Central memory CD4-positive, alpha-beta T cell (primary cell): ENCODE results near the gene RERE.

Experiments used
- DNase-seq: peaks from one replicate; pipeline ENCODE4 v3.0.0; 2022

RERE gene

DNA sequence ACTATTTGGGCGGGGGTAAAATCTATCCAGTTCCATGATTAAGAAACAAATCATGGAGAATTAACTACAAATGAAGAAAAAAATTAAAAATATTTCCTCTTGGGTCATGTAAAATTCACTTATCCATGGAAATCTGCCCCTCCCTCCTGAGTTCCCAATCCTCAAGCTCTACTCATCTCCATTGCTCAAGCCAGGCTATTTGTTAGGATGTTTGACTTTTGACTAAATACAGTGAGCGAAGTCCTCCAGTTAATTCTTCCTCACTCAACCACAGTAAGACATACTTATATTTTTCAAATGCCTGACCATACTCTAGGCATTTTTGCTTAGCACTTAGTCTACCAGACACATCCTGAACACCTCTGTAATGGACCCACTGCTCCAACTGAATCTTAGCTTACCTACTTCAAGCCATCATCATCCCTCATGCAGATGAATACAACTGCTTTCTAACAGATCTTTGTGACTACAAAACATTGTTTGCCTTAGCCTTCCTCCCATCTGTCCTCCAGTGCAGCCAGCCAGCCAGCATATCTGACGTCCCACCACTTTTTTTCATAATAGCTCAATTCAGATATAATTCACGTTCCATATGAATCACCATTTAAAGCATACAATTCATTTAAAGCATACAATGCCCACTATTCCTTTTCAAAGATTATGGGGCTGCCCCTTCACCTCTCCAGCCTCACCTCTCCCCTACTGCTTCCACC is 154.2 kb downstream of the RERE start:
- no peak for DNase-seq

DNA sequence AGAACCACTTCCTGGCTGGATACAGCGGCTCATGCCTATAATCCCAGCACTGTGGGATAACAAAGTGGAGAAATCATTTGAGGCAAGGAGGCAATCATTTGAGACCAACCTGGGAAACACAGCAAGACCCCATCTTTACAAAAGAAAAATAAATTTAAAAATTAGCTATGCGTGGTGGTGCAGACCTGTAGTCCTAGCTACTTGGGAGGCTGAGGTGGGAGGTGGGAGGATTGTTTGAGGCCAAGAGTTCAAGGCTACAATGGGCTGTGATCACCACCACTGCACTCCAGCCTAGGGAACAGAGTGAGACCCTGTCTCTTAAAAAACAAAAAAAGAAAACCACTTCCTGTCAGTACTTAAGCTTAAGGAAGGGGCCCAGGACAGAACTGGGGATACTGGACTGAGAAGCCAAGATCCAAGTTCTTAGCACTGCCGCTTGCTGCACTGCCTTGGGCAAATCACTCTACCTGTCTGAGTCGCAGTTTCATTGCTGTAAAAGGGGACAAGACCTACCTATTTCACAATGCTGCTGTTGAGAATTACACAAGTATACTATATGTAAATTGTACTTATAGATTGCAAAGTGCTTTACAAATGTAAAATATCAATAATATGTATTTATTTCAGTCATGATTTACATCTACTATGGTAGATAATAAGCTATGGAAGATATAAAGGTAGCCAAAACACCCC is 154.9 kb downstream of the RERE start:
- no peak for DNase-seq

DNA sequence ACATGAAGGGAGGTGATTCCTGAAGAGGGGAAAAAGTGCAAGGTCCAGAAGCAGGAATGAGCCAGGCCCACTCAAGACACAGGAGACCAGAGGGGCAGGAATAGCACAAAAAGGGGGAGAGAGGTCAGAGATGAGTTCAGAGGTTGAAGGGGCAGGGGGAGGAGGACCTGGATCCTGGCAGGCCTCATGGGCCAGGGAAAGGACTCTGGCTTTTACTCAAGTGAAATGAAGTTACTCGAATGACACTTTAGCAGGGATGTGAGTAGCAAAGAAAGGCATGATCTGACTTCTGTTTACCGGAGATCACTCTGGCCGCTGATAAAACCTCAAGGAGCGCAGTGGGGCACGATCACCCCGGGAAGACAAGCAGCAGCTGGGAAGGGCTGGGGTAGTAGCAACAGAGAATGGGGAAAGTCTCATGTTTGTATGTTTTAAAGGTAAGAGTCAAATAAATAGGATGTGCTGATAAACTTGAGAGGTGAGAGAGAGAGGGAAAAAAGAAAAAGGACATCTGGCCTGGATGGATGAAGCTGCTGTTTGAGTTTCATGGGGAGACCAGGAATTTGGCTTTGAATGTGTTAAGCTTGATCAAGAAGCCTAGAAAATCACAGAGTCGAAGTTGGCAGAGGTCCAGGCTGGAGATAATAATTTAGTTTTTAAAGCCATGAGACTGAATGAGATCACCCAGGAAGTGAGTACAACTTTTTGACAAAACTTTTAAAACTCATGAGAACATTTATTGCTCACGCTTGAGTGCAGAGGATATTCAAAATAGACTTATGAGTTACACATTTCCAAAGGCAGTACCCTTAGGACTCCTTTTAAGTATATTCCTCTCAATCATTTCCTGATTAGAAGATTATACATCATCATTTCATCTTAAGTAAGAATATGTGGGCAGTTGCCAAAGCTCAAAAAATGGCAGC is 156.0 kb downstream of the RERE start:
- DNase-seq, result no peak

DNA sequence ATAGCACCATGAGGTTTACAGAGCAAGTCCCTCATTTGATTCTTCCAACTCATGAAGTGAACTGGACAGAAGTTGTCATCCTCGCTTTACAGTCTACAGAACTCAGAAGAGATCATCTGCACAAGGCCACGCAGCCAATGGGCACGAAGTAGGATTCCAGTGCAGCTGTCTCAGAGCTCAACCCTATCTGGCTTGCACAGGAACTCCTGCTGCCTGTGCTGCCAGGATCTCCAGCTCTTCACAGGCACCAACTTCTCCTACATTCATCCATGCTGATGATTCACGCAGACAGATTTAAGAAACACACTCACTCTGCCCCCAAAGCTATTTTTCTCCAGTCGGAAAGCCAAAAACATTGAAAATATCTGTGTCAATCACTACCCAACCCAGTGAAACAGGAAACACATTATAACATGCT is 157.0 kb downstream of the RERE start:
- no peak for DNase-seq

DNA sequence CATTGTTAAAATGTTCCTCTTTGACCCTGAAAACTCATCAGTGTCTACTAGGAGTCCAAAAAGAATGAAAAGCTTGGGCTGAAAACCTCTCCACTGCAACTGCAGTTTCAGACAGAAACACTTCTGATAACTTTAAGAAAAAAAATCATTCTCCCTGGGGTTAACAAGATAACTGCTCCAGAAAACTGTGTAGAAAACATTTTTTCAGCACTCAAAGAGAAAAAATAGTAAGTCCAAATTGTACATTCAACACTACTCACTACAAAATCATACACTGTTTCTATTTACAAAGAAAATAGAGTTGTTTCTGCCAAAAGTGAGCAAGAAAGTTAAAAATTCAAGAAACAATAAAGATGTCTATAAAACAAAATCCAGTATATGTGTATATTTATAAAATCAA is 157.8 kb downstream of the RERE start:
- no peak for DNase-seq

DNA sequence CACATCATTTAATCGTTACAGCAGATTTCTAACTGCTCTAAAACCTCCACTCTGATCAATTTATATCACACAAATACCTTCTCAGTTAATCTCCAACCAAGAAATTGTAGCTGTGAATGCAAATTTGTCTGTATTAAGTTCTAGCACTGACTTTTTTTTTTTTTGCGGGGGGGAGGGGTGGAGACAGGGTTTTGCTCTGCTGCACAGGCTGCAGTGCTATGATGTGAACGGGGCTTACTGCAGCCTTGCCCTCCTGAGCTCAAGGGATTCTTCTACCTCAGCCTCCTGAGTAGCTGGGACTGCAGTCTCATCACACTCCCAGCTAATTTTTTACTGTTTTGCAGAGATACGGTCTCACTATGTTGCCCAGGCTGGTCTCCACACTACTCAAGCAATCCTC is 163.6 kb downstream of the RERE start:
- DNase-seq, result no peak

DNA sequence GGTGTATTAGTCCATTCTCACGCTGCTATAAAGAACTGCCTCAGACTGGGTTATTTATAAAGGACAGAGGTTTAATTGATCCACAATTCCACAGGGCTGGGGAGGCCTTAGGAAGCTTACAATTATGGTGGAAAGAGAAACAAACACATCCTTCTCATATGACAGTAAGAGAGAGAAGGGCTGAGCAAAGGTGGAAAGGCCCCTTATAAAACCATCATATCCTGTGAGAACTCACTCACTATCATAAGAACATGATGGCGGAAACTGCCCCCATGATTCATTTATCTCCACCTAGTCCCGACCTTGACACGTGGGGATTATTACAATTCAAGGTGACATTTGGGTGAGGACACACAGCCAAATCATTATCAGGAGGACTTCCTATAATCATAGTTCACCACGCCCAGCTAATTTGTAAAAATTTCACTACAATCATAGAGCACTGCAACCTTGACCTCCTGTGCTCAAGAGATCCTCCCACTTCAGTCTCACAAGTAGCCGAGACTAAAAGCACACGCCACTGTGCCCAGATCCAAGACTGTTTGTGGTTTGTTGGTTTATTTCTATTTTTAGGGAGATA is 164.9 kb downstream of the RERE start:
- DNase-seq, result no peak

DNA sequence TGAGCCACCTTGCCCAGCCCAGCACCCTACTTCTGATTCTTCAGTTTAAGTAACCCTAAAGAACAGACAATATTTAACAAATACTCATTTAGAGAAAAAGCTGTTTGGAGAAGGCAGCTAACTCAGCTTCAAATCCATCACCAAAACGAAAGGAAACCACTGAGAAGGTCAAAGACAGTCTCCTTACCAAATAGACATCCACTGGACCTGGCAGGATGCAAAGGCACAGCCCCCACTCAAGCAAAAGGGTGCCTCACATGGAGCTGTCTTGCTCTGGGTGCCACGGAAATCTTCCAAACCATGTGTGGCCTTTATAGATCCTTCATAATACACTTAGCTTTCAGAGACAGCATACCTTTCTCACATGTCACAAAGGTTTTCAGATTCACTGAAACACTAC is 165.5 kb downstream of the RERE start:
- no peak for DNase-seq

DNA sequence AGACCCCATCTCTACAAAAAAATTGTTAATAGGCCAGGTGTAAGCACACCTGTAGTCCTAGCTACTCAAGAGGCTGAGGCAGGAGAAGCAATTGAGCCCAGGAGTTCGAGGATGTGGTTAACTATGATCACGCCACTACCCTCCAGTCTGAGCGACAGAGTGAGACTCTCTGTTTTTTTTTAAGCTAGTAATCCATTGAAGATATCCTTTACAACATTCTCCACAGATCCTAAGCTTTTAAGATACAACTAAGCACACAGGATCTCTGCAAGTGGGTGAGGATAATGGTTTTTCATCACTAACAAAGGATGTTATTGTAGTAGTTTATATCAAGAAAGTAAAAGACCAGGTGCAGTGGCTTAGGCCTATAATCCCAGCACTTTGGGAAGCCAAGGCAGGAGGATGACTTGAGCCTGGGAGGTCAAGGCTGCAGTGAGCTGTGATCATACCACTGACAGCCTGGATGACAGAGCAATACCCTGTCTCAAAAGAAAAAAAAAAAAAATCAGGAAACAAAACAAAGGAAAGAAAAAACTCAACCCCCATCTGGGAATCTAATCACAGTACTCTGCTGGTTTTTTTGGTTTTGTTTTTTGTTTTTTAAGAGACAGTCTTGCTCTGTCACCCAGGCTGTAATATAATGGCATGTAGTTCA is 166.1 kb downstream of the RERE start:
- DNase-seq, result no peak

DNA sequence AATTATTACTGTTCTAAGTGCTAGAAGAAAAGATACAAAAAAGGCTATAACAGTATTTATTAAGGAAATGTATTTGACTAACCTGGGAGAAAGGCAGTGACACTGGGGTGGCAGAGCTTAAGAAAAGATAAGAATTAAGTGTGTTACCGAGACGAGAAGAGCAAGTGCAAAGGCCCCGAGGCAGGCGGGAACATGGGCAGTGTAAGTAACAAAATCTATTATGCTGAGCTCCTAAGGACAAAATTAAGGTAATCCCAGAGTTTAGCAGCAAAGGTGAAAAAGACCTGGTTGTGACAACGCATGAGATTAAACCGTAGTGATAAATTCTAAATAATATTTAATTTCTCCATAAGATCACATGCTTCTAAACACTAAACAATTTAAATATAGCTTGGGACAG is 167.6 kb downstream of the RERE start:
- no peak for DNase-seq

DNA sequence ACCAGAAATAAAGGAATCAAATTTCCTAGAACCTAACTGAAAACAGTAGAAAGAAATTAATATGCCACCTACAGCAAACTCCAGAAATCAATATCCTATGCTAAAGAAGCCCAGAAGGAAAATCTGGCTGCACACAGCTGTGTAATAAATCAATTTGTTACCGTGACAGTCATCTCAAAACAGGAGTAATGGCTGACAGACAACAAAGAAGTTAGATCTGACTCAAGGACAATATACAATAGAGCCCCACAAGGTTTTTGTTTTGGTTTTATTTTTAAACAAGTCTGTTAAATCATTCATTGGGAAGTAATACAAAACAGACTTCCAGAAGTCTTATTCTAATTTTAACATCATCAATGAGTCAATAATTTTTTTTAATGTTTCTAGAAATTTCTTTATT is 168.4 kb downstream of the RERE start:
- no peak for DNase-seq

DNA sequence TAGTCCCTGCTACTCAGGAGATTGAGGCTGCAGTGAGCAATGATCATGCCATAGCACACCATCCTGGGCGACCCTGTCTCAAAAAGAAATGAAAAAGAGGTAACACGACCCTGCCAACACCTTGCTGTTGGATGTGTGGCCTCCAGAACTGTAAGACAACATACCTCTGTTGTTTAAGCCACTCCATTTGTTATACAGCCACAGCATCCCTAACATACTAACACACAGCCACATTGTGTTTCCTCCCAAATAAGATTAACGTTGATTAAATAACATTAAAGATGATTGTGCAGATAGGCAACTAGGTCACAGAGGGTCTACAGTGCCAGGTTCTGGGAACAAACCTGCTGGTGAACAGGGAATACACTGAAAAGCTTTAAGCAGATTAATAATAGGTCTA is 170.4 kb downstream of the RERE start:
- no peak for DNase-seq

DNA sequence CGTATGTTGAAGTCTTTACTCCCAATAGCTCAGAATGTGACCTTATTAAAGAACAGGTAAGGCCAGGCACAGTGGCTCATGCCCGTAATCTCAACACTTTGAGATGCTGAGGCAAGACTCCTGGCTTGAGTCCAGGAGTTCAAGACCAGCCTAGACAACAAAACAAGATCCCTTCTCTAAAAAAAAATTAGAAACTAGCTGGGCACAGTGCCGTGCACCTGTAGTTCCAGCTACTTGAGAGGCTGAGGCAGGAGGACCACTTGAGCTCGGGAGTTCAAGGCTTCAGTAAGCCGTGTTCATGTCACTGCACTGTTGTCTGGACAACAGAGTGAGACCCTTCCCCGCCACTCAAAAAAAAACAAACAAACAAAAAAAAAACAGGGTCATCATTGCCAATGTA is 171.3 kb downstream of the RERE start:
- no peak for DNase-seq

DNA sequence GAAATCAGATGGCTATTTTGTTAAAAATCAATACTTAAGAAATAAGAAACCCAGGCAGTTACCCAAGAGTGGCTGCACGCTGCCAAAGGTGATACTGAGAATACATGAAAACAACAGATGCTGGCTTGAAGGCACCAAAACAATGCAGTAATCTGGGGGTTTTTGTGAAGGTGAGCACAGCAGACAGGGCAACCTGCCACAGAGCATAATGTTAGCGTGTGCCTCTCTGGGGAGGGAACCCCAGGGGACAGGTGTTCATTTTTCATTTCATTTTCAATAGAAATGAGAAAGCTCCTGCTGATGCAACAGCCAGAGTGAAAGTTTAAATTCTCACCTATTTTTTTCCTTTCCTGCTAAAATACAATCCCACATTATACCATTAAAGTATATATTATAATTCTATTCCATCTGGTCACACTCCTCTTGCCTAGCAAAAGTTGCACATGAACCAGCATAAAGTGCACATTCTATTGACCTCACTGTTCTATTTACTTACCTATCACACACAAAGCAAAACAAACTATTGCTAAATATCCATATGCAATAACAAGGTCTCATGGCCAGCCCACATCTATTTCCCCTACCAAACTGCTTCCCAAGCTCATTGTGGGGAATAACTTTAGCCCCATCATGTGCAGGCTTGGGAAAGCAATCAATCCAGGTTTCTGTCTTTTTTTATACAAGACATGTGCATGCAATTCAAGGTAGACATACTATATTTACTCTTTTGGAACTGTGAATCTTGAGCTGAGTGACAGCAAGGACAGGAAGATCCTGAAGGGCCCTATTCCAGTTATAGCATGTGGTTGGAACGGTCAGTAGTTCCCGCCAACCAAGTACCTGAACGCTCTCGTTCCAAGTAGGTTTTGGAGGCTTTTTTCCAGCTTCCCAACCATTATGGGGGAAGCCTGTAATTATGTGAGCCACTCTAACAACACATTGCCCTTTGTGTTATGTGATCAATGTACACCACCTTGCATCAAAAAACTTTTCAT is 173.6 kb downstream of the RERE start:
- DNase-seq, result no peak

DNA sequence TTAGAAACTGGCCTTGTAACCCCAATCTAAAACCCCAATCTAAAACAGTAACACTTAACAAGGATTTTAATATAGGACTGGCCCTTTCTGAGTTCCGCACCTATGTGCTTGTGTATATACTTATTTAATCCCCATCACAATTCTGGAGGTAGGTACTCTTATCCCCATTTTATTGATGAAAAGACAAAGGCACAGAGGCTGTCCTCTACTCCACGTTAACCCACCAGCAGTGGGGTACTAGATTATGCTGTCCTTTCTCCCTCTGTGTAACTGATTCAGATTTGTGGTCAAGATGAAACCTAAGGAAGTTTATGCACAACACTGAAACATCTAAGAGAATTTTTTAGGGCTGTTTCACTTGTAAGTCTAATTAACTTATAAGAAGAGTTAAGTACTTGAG is 175.3 kb downstream of the RERE start:
- no peak for DNase-seq

DNA sequence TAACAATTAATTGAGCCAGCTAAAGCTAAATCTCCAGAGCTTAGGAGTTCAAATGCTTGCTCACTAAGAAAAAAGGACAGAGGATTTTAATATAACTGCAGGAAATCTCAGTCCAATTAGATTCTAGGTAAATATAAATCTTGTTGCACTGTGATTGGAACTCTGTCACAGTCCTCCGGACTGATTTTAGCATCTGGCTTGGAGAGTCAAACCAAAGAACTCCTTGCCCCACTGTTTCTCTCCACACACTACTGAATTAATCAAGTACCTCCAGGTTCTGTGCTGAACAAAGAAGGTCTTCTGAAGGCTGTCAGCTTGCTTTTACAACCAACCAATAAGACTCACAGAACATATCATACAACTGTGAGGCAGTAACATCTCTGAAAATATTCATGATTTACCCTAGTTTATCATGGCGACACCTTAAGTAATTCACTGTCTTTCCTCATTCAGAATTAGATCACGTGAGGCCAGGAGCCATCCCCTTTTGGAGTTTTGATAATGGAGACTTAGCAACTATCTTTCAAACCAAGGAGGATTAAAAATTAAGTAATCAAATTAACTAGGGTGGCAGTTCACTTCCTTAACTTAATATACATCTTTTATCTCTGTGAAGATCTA is 176.0 kb downstream of the RERE start:
- no peak for DNase-seq

DNA sequence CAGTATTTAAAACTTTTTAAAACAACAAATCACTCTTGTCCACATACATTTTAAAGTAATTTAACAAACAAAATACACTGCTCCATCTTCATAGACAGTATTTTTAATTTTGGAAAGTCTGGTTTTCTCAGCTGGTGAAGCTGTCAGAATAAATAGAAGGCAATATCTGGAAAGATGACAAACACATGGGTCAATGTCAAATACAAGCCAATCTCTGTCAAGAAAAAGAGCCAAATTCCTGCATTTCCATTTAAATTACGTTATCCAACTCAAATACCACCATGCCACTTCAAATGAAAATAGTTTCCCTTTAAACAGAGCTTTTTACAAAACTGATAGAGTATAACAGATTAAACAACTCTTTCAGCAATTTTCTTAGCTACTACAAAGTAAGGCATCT is 176.5 kb downstream of the RERE start:
- no peak for DNase-seq

DNA sequence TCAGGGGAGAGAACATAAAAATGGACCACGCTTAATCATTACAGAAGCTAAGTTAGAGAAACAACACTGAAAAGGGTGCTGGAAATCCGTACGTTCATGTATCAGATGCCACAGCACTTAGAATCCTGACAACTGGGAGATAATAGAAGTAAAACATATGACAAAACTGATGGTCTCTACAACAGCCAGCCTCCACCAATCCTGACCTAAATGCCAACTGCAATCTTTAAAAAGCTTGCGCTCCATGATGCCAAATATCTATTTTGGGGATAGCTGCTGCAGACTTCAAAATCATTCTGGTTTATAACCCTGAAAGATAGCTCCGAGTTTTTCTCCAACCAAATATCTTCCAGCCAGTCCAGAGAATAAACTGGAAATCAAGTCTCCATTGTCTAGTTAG is 178.3 kb downstream of the RERE start:
- DNase-seq, result no peak

DNA sequence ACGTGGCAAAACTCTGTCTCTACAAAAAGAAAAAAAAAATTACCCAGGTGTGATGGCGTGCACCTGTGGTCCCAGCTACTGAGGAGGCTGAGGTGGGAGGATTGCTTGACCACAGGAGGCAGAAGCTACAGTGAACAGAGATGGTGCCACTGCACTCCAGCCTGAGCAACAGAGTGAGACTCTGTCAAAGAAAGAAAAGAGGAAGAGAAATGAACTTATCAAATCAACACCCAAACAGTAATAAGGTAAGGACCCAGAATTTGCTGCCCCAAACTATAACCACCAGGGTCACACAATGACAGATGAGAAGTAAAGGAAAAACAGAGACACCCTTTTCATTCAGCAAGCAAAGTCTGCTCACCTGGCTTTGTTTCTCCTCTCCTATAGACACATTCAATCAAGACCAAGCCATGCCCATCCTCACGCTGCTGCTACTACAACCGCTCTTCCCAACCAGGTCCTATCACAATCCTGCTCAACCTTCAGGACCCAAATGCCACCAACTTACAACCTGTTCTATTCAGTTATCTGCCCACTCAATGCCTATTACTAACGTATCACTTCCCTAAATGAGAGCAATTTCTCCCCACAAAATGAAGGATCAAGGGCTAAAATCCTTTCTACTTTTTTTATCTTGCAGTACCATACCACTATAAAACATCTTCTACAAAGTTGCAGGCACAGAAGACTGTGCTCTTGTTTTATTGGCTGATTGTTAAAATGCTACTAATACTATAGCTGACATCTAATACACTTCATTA is 183.5 kb downstream of the RERE start:
- DNase-seq, result no peak

DNA sequence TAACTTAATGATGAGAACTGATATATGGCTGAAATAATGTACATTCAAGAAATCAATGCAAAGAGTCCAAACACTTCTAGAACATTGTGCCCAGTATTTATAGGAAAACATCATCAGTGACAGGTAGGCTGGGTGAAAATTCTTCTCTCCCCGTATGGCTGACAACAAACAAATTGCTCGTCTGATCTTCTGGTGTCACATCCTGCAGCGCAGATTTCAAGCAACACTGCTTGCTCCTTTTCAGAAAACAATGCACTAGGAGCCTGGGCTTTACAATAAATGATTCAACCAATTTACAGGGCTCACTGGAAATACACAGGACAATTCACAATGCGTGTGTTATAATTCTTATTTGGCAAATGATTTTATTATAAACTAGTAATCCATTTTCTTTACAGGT is 185.3 kb downstream of the RERE start:
- no peak for DNase-seq
